Kidney tubule cell (primary cell): Measurements from ENCODE around the gene HTR6.
"Not testable (repeated sequence)": the region's sequence is repeated elsewhere in the genome, so short reads cannot be mapped to it uniquely, and the experiment has no call there.

Source experiments
- DNase-seq: peaks from one replicate; pipeline ENCODE4 v3.0.0-alpha.2; 2018; ENCODE audit warnings: low spot score

HTR6 gene

GRCh38 chr1:19639228-19639627 is 25.4 kb upstream of the HTR6 start:
- DNase-seq = not testable (repeated sequence)

GRCh38 chr1:19639999-19640362 is 24.7 kb upstream of the HTR6 start:
- no peak for DNase-seq

- DNase-seq = peak; percentile 81
Measured at GRCh38 chr1:19640363-19641316, 24.0 kb upstream of the HTR6 start.

GRCh38 chr1:19643121-19643520 is 21.6 kb upstream of the HTR6 start:
- DNase-seq = peak; percentile 84

GRCh38 chr1:19643602-19644394 is 20.9 kb upstream of the HTR6 start, which contains the start of gene NBL1:
NBL1 (plus strand) TSS chr1:19644311; CDS start chr1:19655031, 10,720 bp downstream.
- peak; percentile 78 for DNase-seq

GRCh38 chr1:19644395-19644680 is 20.3 kb upstream of the HTR6 start:
- DNase-seq = no peak

- DNase-seq = peak; percentile 53
Measured at GRCh38 chr1:19644681-19645410, 19.8 kb upstream of the HTR6 start.

- DNase-seq = no peak
Measured at GRCh38 chr1:19645411-19646251, 19.0 kb upstream of the HTR6 start.

- peak; percentile 12 for DNase-seq
Measured at GRCh38 chr1:19646377-19647319, 18.0 kb upstream of the HTR6 start.

- DNase-seq = no peak
Measured at GRCh38 chr1:19647643-19648042, 17.0 kb upstream of the HTR6 start.

GRCh38 chr1:19648239-19648638 is 16.4 kb upstream of the HTR6 start:
- DNase-seq = no peak

GRCh38 chr1:19648689-19649088 is 16.0 kb upstream of the HTR6 start:
- peak; percentile 28 for DNase-seq

GRCh38 chr1:19650416-19651140 is 14.1 kb upstream of the HTR6 start:
- no peak for DNase-seq

- peak; percentile 55 for DNase-seq
Measured at GRCh38 chr1:19651141-19651737, 13.4 kb upstream of the HTR6 start.

GRCh38 chr1:19654386-19654785 is 10.3 kb upstream of the HTR6 start:
- peak; percentile 34 for DNase-seq

GRCh38 chr1:19654886-19655717 is 9.6 kb upstream of the HTR6 start:
- no peak for DNase-seq

- no peak for DNase-seq
Measured at GRCh38 chr1:19655718-19656080, 9.0 kb upstream of the HTR6 start.

GRCh38 chr1:19656134-19656779 is 8.4 kb upstream of the HTR6 start:
- DNase-seq = no peak
